ENCODE results near the gene TNS3. TPM values are rescaled to one million over a fixed set of nuclear protein-coding genes. Genes with fewer than 3 reads are reported as not detected.

TNS3 gene
- total RNA-seq, 1 donor from 2014 or later: 174 TPM

GRCh38 chr7:47273088-47273487 lies 308.8 kb downstream of the TNS3 start:
- H3K27ac ChIP-seq: no peak overlapping the region
- no peaks in the 10 kb centered on the region for H3K4me1 ChIP-seq
- no peak overlapping the region for H3K4me3 ChIP-seq
- H3K36me3 ChIP-seq: peaks cover 30% of the 10 kb centered on the region
- ATAC-seq: no peak
- peaks cover 3% of the 10 kb centered on the region for H3K9me3 ChIP-seq
- no peak for DNase-seq
- no peak for TF ChIP-seq CTCF (IDR thresholded peaks at IDR 0.05)
- intact Hi-C loops (cut with DNase I): no loop called here
- no peaks in the 10 kb centered on the region for H3K27me3 ChIP-seq (ENCODE audit: low read depth)

GRCh38 chr7:47271749-47272148 lies 310.2 kb downstream of the TNS3 start:
- no peak overlapping the region for H3K4me3 ChIP-seq
- no peak for TF ChIP-seq CTCF (IDR thresholded peaks at IDR 0.05)
- intact Hi-C loops (cut with DNase I): no loop called here
- ATAC-seq (no peak), DNase-seq (no peak)
- no peak overlapping the region for H3K27ac ChIP-seq
- no peaks in the 10 kb centered on the region for H3K27me3 ChIP-seq (ENCODE audit: low read depth)
- H3K4me1 ChIP-seq: peaks cover 3% of the 10 kb centered on the region
- peaks cover 17% of the 10 kb centered on the region for H3K36me3 ChIP-seq
- peaks cover 6% of the 10 kb centered on the region for H3K9me3 ChIP-seq

GRCh38 chr7:47268851-47269836 lies 312.8 kb downstream of the TNS3 start:
- Histone ChIP-seq H3K9me3 (peaks cover 6% of the 10 kb centered on the region), H3K4me1 (peaks cover 12% of the 10 kb centered on the region), H3K36me3 (no peaks in the 10 kb centered on the region), H3K27ac (no peak overlapping the region), H3K4me3 (no peak overlapping the region), H3K27me3 (ENCODE audit: low read depth) (no peaks in the 10 kb centered on the region)
- TF ChIP-seq CTCF (IDR thresholded peaks at IDR 0.05): no peak
- no peak for DNase-seq
- no peak for ATAC-seq
- intact Hi-C loops (cut with DNase I): loop anchor here (10.0 kb wide), 1 partner anchor 556 kb away; no protein-coding TSS in a partner anchor

GRCh38 chr7:47267346-47267745 lies 314.6 kb downstream of the TNS3 start:
- intact Hi-C loops (cut with DNase I): loop anchor here (10.0 kb wide), 1 partner anchor 557 kb away; no protein-coding TSS in a partner anchor
- Histone ChIP-seq H3K9me3 (peaks cover 6% of the 10 kb centered on the region), H3K36me3 (no peaks in the 10 kb centered on the region), H3K4me3 (no peak overlapping the region), H3K4me1 (peaks cover 12% of the 10 kb centered on the region), H3K27ac (no peak overlapping the region), H3K27me3 (ENCODE audit: low read depth) (no peaks in the 10 kb centered on the region)
- DNase-seq (no peak), ATAC-seq (no peak)
- no peak for TF ChIP-seq CTCF (IDR thresholded peaks at IDR 0.05)

- Histone ChIP-seq H3K27ac (no peak overlapping the region), H3K4me1 (peaks cover 12% of the 10 kb centered on the region), H3K36me3 (no peaks in the 10 kb centered on the region), H3K9me3 (peaks cover 6% of the 10 kb centered on the region), H3K27me3 (ENCODE audit: low read depth) (no peaks in the 10 kb centered on the region), H3K4me3 (no peak overlapping the region)
- no peak for TF ChIP-seq CTCF (IDR thresholded peaks at IDR 0.05)
- intact Hi-C loops (cut with DNase I): loop anchor here (10.0 kb wide), 1 partner anchor 558 kb away; no protein-coding TSS in a partner anchor
- DNase-seq (no peak), ATAC-seq (peak; percentile 46 to 54)
Observed at GRCh38 chr7:47266799-47267198, 315.1 kb downstream of the TNS3 start.
